PC-9 (cell line): ENCODE results near the gene STX8.

ENCODE experiments used
- EZH2 ChIP-seq: fragments of 200-600 bp; sonication (generic); IDR thresholded peaks from 2 replicates; pipeline ENCODE4 v1.8.0; 2017; ENCODE audit warnings: antibody characterized with exemption, low read depth
- TF ChIP-seq, protein P1 (sequence below): fragments of 200-600 bp; sonication (generic); conservative IDR thresholded peaks from 2 replicates; pipeline ENCODE4 v1.6.1; 2017; ENCODE audit warnings: mixed run types, antibody characterized with exemption, mild to moderate bottlenecking, moderate library complexity

DNA sequence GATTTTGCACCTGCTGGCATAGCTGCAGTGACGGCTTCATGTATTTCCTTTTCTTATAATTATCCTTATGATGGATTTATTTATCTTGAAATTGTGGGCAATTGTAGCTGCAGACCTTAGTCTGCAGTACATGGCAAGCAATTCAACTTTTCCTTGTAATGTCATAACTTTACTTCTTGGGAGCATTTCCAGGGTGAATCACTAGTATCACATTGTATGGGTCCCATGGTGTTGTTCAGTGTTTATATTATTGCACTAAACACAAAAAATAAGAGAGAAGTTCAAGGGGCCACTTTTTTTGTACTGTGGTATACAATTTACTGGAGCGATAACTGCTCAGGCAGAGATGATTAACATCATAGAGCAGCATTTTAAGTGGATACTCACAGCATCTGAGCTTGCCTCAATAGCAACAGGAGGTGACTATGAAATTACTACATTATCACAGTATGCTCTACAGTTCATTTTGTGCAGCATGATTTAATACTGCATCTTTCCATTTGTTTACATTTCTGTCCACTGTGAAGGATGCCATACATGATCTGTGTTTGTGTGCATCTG lies 169.5 kb downstream of the STX8 start:
- no peak for TF ChIP-seq EZH2
- TF ChIP-seq, protein P1, sequence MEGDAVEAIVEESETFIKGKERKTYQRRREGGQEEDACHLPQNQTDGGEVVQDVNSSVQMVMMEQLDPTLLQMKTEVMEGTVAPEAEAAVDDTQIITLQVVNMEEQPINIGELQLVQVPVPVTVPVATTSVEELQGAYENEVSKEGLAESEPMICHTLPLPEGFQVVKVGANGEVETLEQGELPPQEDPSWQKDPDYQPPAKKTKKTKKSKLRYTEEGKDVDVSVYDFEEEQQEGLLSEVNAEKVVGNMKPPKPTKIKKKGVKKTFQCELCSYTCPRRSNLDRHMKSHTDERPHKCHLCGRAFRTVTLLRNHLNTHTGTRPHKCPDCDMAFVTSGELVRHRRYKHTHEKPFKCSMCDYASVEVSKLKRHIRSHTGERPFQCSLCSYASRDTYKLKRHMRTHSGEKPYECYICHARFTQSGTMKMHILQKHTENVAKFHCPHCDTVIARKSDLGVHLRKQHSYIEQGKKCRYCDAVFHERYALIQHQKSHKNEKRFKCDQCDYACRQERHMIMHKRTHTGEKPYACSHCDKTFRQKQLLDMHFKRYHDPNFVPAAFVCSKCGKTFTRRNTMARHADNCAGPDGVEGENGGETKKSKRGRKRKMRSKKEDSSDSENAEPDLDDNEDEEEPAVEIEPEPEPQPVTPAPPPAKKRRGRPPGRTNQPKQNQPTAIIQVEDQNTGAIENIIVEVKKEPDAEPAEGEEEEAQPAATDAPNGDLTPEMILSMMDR, result no peak
